GM12872 (cell line): ENCODE measurements around the gene C2orf74.

ENCODE experiments used
- TF ChIP-seq, protein P1 (sequence below): IDR thresholded peaks from 3 replicates; pipeline ENCODE4 v1.5.1; 2011; ENCODE audit warnings: low read depth, mild to moderate bottlenecking, low read length, moderate library complexity; ENCODE audit not compliant: insufficient read depth

C2orf74 gene

DNA sequence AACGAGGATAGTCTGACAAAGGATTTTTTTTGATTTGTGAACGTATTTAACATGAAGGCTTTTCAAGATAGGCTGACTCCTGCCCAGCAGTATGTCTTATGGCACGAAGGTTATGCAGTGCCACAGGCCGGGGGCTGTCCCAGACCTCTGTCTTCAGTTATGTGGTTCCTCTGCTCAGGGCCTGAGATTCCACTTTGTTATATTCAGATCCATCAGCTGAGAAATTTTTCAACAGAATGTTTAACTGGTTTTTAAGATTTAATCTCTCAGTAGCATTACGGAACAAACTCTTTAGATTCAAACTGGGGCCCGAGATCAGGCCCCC is 20.0 kb downstream of the C2orf74 start:
- TF ChIP-seq, protein P1, sequence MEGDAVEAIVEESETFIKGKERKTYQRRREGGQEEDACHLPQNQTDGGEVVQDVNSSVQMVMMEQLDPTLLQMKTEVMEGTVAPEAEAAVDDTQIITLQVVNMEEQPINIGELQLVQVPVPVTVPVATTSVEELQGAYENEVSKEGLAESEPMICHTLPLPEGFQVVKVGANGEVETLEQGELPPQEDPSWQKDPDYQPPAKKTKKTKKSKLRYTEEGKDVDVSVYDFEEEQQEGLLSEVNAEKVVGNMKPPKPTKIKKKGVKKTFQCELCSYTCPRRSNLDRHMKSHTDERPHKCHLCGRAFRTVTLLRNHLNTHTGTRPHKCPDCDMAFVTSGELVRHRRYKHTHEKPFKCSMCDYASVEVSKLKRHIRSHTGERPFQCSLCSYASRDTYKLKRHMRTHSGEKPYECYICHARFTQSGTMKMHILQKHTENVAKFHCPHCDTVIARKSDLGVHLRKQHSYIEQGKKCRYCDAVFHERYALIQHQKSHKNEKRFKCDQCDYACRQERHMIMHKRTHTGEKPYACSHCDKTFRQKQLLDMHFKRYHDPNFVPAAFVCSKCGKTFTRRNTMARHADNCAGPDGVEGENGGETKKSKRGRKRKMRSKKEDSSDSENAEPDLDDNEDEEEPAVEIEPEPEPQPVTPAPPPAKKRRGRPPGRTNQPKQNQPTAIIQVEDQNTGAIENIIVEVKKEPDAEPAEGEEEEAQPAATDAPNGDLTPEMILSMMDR, result no peak

DNA sequence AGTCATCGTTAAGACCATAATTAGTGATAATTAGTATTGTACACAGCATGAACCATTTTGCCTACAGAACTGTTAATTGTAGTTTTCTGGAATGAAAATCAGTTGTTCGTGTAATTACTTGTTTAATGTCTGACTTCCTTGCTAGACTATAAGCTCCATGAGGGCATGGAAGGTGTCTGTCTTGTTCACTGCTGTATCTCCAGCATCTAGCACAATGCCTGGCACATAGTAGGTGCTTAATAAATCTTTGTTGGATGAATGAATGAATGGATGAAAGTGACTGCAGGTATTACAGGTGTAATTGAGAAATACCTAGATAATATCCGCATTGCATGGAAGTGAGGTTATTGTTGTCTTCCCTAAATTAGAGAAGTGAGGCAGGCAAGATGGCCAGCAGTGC is 21.8 kb downstream of the C2orf74 start:
- TF ChIP-seq, protein P1, result no peak

DNA sequence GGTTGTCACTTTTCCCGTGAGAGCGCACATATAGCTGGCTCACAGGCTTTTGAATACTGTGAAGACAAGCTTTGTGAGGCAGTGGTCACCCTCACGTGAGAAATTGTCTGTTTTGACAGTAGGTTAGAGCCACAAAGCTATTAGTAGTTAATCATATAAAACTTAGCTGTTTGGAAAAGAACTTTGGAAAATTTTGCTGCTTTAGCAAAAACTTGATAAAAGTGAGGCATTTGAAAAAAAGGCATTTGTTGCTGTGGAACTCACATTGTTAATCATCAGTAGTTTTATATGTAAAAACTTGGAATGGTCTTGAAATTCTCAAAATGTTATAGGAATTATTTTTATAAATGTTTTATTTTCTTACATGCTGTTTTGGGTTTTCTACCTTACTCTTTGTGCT is 22.3 kb downstream of the C2orf74 start:
- TF ChIP-seq, protein P1, result no peak

DNA sequence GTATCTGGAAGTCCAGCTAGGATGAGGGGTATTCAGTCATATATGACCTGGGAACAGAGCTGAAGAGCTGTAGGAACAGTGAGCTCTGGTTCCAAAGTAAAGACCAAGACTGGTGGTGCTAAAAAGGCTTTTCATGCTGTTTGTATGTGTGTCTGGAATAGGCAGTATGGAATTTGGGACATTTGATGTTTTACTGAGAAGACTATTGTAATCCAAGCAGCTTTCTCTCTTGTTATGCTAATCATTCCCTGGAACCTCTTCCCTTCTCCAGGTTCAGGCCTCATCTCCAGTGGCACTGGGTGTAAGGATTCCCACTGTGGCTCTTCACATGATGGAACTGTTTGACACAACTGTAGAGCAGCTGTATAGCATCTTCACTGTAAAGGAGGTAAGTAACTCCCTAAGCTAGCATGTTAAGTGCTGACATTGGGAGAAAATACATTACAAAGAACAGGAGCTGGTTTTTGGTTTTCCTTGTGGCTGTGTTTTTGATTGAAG is 23.3 kb downstream of the C2orf74 start:
- TF ChIP-seq, protein P1, result no peak

DNA sequence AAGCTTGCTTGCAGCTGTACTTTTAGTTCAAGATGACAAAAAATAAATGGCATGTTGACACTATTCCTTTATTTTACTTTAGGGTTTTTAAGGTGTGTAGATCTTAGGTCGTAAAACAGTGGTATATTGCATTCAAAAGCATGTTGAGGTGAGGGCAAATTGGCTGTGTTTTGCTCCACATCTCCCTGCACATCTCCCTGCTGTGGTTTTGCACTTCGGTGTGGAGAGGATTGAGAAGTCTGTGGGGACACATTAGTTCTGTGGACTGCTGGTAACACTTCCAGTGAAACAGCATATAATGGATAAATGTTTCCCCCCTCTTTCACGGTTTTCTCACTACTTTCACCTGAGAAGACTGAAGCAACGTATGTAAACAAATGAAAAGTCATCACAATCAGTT is 25.1 kb downstream of the C2orf74 start:
- TF ChIP-seq, protein P1, result no peak

DNA sequence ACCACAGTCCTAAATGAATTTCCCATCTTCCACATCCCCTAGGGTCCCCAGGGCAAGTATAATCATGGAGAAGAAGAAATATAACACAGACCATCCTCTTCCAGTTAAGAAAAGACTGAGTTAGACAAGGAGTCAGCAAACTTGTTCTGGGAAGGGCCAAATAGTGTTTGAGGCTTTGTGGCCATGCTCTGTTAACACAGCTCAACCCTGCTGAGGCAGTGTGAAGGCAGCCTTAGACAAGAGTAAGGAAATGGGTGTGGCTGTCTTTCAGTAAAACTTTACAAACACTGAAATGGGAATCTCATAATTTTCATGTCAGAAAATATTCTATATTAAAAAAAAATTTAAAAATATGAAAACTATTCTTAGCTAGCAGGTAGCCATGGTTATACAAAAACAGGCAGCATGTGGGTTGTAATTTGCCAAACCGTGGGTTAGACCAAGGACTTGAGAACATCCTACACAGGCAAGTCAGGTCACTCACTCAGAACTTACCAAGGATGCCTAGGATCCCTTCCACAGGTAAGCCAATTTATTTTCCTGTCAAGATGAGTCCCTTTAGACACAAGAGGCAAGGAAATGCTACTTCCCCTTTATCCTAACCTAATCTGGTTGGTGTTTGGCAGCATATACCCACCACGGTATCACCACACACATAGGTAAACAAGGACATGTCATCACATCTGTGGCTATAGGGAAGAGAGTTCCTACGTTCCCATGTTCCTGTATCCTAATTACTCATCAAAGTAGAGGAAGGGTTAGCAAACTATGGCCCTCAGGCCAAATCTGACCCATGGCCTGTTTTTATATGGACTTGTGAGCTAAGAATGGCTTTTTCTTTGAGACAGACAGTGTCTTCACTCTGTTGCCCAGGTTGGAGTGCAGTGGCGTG is 31.9 kb downstream of the C2orf74 start:
- TF ChIP-seq, protein P1, result no peak

DNA sequence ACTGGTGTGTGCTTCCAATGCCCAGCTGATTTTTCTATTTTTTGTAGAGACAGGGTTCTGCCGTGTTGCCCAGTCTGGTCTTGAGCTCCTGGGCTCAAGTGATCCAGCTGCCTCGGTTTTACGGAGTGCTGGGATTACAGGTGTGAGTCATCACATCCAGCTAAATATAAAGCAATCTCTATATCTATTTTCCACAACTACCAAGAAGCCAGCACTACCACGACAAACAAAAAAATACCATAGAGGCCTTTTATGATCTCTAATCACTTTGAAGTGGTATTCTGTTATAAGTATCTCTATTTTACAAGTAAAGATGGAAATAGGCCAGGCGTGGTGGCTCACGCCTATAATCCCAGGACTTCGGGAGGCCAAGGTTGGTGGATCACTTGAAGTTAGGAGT is 34.7 kb downstream of the C2orf74 start:
- TF ChIP-seq, protein P1, result no peak
